CD4-positive, alpha-beta T cell treated with Interleukin-4 for 4 hours (primary cell): Measurements from ENCODE around the gene TEAD4.

Source experiments
- DNase-seq: peaks from one replicate; pipeline ENCODE4 v3.0.0-alpha.2; 2020

The TEAD4 gene

GRCh38 chr12:3085341-3086139, 126.3 kb downstream of the TEAD4 start:
- no peak for DNase-seq

- no peak for DNase-seq
These were observed 127.0 kb downstream of the TEAD4 start for GRCh38 chr12:3086211-3086610.

- no peak for DNase-seq
These were observed 127.6 kb downstream of the TEAD4 start for GRCh38 chr12:3086729-3087323.

- no peak for DNase-seq
These were observed 128.8 kb downstream of the TEAD4 start for GRCh38 chr12:3087758-3088650.

- DNase-seq, result no peak
These were observed 130.4 kb downstream of the TEAD4 start for GRCh38 chr12:3089588-3089987.
